Rectal smooth muscle tissue (tissue), 1 donor: ENCODE measurements around the gene LCOR.
"Not testable (repeated sequence)": the region's sequence is repeated elsewhere in the genome, so short reads cannot be mapped to it uniquely, and the experiment has no call there.

Source experiments
- H3K27ac ChIP-seq: one replicate; pipeline ENCODE4 v1.7.0; 2013; ENCODE audit warnings: low read depth, low read length, inconsistent platforms
- H3K27me3 ChIP-seq: one replicate; pipeline ENCODE4 v1.7.0; 2013; ENCODE audit warnings: low read length; ENCODE audit not compliant: control insufficient read depth, insufficient read depth
- H3K36me3 ChIP-seq: one replicate; pipeline ENCODE4 v1.7.0; 2013; ENCODE audit warnings: low read length; ENCODE audit not compliant: control insufficient read depth, insufficient read depth
- H3K4me1 ChIP-seq: one replicate; pipeline ENCODE4 v1.7.0; 2013; ENCODE audit warnings: low read length; ENCODE audit not compliant: control insufficient read depth, insufficient read depth
- H3K4me3 ChIP-seq: one replicate; pipeline ENCODE4 v1.7.0; 2013; ENCODE audit warnings: low read length
- H3K9ac ChIP-seq: one replicate; pipeline ENCODE4 v1.7.0; 2013; ENCODE audit warnings: low read length

The LCOR gene

DNA sequence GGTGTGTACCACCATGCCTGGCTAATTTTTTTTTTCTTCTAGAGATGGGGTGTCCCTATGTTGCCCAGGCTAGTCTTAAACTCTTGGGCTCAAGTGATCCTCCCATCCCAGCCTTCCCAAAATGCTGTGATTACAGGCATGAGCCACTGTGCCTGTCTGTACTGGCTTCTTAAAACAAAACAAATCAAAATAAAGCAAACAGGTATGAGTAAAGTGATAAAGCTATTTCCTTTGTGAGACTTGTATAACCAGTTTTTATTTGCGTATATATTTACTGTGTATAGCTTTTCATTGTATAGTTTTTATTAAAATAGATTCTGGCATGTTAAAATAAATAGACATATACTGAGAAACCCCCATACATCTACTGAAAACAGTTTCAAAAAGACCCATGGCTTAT lies 14.3 kb downstream of the LCOR start:
- peaks cover 6% of the 10 kb centered on the region for H3K4me1 ChIP-seq
- H3K27ac ChIP-seq: no peak overlapping the region
- H3K27me3 ChIP-seq: no peaks in the 10 kb centered on the region
- H3K36me3 ChIP-seq: no peaks in the 10 kb centered on the region
- H3K4me3 ChIP-seq: no peak overlapping the region
- H3K9ac ChIP-seq: no peak overlapping the region

DNA sequence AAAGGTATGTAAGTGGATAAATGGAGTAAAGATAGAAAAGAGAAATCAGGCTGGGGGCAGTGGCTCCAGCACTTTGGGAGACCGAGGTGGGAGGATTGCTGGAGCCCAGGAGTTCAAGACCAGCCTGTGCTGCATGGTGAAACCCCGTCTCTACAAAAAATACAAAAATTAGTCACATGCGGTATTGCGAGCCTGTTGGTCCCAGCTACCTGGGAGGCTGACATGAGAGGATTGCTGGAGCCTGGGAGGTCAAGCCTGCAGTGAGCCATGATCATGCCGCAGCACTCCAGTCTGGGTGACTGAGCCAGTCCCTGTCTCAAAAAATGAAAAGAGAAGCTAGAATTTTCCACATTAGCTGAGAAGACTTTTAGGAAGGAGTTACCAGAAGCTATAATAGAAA lies 14.8 kb downstream of the LCOR start:
- Histone ChIP-seq H3K4me1 (peaks cover 6% of the 10 kb centered on the region), H3K9ac (no peak overlapping the region), H3K27ac (no peak overlapping the region), H3K4me3 (no peak overlapping the region), H3K27me3 (no peaks in the 10 kb centered on the region), H3K36me3 (no peaks in the 10 kb centered on the region)

DNA sequence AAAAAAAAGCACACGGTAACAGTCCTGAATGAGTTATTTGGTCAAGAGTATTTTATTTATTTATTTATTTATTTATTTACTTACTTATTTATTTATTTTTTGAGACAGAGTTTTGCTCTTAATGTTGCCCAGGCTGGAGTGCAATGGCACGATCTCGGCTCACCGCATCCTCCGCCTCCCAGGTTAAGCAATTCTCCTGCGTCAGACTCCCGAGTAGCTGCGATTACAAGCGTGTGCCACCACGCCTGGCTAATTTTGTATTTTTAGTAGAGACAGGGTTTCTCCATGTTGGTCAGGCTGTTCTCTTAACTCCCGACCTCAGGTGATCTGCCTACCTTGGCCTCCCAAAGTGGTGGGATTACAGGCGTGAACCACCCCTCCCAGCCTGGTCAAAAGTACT lies 15.3 kb downstream of the LCOR start:
- H3K4me3 ChIP-seq, H3K36me3 ChIP-seq, H3K27ac ChIP-seq, H3K27me3 ChIP-seq, H3K4me1 ChIP-seq, H3K9ac ChIP-seq: not testable (repeated sequence)

DNA sequence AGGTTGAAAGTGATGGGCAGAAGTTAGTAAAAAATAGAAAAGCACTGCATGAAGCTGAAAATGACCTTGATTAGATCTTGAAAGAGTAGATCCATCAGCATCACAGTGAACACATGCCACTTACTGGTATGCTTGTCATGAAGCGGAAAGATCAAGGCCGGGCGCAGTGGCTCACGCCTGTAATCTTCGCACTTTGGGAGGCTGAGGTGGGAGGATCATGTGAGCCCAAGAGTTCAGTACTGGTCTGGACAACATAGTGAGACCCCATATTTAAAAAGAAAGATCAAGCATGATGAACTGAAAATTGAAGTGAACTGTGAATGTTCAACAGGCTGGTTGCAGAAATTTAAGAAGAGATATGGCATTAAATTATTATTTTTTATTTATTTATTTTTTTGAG lies 18.0 kb downstream of the LCOR start:
- H3K27me3 ChIP-seq: no peaks in the 10 kb centered on the region
- no peak overlapping the region for H3K4me3 ChIP-seq
- no peak overlapping the region for H3K9ac ChIP-seq
- peaks cover 6% of the 10 kb centered on the region for H3K4me1 ChIP-seq
- H3K36me3 ChIP-seq: peaks cover 3% of the 10 kb centered on the region
- H3K27ac ChIP-seq: no peak overlapping the region

DNA sequence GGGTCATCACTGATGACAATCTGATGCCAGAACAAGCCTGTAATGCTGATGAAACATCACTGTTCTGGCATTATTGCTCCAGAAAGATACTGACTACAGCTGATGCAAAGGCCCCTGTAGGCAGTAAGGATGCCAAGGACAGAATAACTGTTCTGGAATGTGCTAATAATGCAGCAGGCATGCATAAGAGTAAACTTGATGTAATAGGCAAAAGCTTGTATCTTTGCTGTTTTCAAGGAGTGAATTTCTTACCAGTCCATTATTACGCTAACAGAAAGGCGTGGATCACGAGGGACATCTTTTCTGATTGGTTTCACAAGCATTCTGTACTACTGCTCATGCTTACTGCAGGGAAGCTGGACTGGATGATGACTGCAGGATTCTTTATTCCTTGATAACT lies 18.7 kb downstream of the LCOR start:
- no peak overlapping the region for H3K27ac ChIP-seq
- H3K27me3 ChIP-seq: no peaks in the 10 kb centered on the region
- peaks cover 3% of the 10 kb centered on the region for H3K36me3 ChIP-seq
- no peak overlapping the region for H3K9ac ChIP-seq
- H3K4me3 ChIP-seq: no peak overlapping the region
- H3K4me1 ChIP-seq: peaks cover 6% of the 10 kb centered on the region

DNA sequence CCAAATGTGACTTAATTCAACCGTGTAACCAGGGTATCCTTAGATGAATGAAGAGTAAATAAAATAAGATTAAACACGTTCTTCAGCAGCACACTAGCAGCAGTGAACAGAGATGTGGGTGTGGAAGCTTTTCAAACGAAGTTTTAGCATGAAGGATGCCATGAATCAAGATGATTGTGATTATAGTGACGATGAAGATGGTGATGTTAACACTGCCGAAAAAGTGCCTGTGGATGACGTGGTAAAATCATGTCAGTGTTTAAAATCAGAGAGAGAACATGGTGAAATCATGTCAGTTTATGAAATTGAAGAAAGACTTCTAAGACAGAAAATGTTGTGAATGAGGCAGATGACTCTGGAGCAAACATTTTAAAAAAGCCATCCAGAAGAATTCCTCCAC lies 19.2 kb downstream of the LCOR start:
- H3K27me3 ChIP-seq: no peaks in the 10 kb centered on the region
- peaks cover 6% of the 10 kb centered on the region for H3K4me1 ChIP-seq
- H3K4me3 ChIP-seq: no peak overlapping the region
- peaks cover 3% of the 10 kb centered on the region for H3K36me3 ChIP-seq
- no peak overlapping the region for H3K9ac ChIP-seq
- no peak overlapping the region for H3K27ac ChIP-seq

DNA sequence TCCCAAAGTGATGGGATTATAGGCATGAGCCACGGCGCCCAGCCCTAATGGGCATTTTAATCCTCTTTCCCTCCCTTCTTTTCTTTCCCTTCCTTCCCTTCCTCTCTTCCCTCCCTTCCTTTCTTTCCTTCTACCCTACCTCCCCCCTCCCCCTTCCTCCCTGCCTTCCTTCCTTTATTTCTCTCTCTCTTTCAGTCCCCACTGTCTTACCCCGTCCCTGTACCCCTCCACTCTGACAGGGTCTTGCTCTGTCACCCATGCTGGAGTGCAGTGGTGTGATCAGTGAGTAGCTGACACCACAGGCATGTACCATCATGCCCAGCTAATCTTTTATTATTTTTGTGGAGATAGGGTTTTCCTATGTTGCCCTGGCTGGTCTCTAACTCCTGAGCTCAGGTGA lies 24.2 kb downstream of the LCOR start:
- Histone ChIP-seq H3K27me3 (no peaks in the 10 kb centered on the region), H3K9ac (no peak overlapping the region), H3K36me3 (peaks cover 3% of the 10 kb centered on the region), H3K27ac (no peak overlapping the region), H3K4me1 (peaks cover 14% of the 10 kb centered on the region), H3K4me3 (no peak overlapping the region)

DNA sequence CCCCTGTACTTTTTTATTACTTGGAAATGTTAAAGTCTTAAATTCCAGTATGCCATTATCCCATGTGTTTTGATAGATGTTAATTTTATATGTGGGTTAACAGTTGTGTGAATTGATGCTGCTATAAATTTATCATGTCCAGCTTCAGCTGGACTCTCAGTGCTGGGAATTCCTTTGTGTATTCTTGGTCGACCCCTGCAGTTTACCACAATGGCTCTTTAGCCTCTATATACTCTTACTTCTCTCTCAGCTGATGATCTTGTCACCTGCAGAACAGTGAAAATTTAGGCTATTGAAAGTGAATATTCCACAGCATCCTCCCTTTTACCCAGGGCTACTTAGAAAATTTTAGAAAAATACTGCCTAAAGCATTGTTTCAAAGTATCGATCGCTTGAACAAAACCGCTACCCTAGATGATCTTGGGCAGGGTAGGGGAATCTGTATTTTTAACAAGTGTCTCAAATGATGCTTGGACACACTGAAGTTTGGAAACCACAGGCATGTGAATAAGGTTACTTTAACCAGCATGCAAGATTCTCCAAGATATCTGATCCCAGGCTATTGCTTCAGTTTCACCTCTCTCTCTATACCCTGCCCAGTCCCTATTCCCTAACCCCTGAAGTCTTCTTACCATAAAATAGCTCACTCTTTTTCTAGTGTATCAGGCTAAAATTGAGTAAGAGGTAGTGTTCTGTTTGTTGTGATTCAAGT lies 25.4 kb downstream of the LCOR start:
- H3K27me3 ChIP-seq: no peaks in the 10 kb centered on the region
- H3K27ac ChIP-seq: no peak overlapping the region
- peaks cover 12% of the 10 kb centered on the region for H3K4me1 ChIP-seq
- no peak overlapping the region for H3K4me3 ChIP-seq
- H3K36me3 ChIP-seq: peaks cover 3% of the 10 kb centered on the region
- no peak overlapping the region for H3K9ac ChIP-seq

DNA sequence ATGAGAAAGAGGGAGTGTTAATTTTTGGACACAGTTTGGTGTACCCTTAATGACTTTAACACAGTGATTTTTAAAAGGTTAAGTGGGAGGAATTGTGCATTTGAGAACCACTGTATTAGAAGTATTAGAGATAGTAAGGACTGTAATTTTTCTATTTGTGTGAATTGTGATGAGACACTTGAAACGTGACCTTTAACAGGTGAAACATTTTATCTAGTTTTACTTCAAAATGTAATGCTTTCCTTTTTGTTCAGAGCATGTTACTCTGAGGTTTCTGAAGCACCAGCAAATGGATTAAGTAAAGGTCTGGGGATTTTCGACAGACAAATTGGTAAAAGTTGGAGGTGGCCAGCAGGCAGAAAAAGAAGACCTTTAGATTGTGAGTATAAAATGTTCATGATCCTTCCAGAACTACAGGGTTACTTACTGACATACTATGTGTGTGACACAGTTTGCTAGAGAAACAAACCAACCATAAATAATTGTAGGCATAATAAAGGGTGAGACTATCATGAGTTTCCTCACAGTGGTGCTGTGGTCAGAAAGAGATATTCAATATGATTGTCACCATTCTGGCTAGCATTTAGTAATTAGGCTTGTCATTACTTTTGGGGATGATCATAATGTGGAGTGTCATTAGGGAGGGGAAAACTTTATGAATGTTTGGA lies 26.1 kb downstream of the LCOR start:
- peaks cover 12% of the 10 kb centered on the region for H3K4me1 ChIP-seq
- no peak overlapping the region for H3K27ac ChIP-seq
- no peaks in the 10 kb centered on the region for H3K27me3 ChIP-seq
- peaks cover 3% of the 10 kb centered on the region for H3K36me3 ChIP-seq
- H3K9ac ChIP-seq: no peak overlapping the region
- H3K4me3 ChIP-seq: no peak overlapping the region

DNA sequence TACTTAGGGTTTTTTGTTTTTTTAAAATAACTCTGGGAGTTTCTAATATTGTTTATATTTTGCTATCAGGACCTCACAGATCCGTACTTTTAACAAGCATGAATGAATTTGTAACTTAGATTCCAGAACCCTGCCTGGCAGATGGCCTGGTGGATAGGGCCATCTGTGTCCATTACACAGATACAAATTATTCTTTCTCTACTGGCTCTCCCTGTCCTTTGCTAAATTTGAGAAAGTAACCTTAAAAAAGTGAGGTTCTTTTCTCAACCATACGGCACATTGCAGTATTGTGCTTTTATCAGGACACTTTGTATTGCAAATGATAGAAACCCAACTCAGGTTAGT lies 26.6 kb downstream of the LCOR start:
- Histone ChIP-seq H3K27ac (no peak overlapping the region), H3K36me3 (peaks cover 3% of the 10 kb centered on the region), H3K9ac (no peak overlapping the region), H3K27me3 (no peaks in the 10 kb centered on the region), H3K4me1 (peaks cover 12% of the 10 kb centered on the region), H3K4me3 (no peak overlapping the region)

DNA sequence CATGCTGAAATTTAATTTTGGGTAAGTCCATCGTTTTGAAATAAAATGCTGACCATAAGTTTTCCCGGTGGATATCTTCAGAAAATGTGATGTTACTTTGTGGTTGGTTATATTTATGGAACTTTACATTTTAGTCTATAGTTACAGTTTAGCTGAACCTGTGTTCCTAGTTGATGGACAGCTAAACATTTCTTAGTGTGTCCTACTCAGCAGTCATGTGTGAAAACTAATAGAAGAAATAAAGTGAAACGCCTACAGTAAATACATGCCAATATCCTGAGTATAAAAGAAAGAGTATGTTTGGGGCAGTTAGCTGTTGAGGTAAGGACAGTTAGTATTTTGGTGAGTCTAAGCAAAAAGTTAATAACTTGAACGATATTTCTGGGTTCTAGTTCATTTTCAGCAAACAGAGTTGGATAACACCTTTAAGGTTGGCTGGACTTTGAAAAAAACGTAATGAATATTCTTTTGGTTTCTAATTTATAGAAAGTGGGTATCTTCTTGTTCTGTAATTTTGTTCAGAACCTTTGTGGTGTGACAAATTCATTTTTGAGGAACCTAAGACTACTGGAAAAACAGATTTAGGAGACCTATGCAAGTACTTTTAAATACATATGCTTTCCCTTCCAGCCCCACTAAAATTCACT lies 28.7 kb downstream of the LCOR start:
- Histone ChIP-seq H3K9ac (no peak overlapping the region), H3K27me3 (no peaks in the 10 kb centered on the region), H3K36me3 (no peaks in the 10 kb centered on the region), H3K4me1 (peaks cover 19% of the 10 kb centered on the region), H3K27ac (no peak overlapping the region), H3K4me3 (no peak overlapping the region)

DNA sequence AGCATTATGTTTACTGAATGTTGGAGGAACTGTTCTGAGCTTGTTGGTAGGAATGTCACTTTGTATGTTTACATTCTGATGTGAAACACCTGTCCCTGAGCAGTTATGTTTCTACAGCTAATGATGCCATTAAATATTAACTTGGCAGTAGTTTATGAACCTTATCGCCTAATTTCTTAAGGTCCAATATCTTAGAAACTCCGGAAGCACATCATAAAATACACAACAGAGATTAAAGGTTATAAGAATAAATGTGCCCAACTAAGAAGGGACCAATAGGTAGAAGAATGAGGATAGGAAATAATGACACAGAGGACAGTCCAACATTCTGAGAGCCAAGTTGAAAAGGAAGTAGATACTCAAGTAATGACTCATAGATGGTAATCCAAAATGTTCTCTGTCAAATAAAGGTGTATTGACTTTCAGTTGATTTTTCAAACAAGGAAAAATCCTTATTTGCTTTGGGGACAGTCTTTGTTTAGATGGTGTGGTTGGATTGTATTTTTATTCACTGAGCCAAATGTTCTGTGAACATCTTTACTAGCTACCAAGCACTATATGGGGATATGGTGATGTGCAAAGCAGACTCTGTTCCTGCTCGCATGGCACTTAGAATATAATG lies 31.9 kb downstream of the LCOR start:
- Histone ChIP-seq H3K4me1 (peaks cover 7% of the 10 kb centered on the region), H3K4me3 (no peak overlapping the region), H3K9ac (no peak overlapping the region), H3K36me3 (no peaks in the 10 kb centered on the region), H3K27me3 (no peaks in the 10 kb centered on the region), H3K27ac (no peak overlapping the region)
